Measurements from ENCODE around the gene HEBP1.

HEBP1 gene

GRCh38 chr12:13028825-13029570 is 28.9 kb upstream of the HEBP1 start:
- no peak for TF ChIP-seq CTCF (IDR thresholded peaks at IDR 0.05)

GRCh38 chr12:13027508-13027907 is 27.4 kb upstream of the HEBP1 start:
- TF ChIP-seq CTCF (IDR thresholded peaks at IDR 0.05) = no peak

GRCh38 chr12:13027032-13027431 is 27.0 kb upstream of the HEBP1 start:
- TF ChIP-seq CTCF (IDR thresholded peaks at IDR 0.05) = no peak

GRCh38 chr12:13026286-13026685 is 26.2 kb upstream of the HEBP1 start:
- TF ChIP-seq CTCF (IDR thresholded peaks at IDR 0.05) = no peak

- TF ChIP-seq CTCF (IDR thresholded peaks at IDR 0.05) = no peak
Measured at GRCh38 chr12:13024531-13024916, 24.5 kb upstream of the HEBP1 start.

- TF ChIP-seq CTCF (IDR thresholded peaks at IDR 0.05) = peak; percentile 39; the same call in 1 of the 2 replicates
Measured at GRCh38 chr12:13023811-13024530, 23.9 kb upstream of the HEBP1 start.

- TF ChIP-seq CTCF (IDR thresholded peaks at IDR 0.05) = no peak
Measured at GRCh38 chr12:13022851-13023271, 22.8 kb upstream of the HEBP1 start.

Data from LNCAP (cell line).